ENCODE results near the gene SMIM32. TPM values are rescaled to one million over a fixed set of nuclear protein-coding genes. Genes with fewer than 3 reads are reported as not detected.

Gene SMIM32
- total RNA-seq, 2 experiments from 2014 or later: not detected

DNA sequence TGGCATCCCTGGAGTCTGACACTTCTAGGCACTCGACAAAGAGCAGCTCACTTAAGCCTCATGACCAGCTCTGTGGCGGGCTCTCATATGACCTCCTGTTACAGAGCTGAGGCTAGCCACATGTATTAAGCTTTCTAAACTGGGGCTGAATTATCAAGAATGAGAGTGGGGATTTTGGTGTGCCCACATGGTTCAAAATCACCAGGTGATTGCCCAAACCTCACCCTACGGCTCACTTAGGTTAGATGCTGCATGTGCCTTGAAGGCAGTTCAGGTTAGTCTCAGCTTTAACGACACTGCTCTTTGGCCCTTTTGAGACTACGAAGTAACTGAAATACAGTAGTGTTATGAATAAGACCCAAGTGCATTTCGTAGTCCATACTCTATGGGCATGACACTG lies 39.4 kb upstream of the SMIM32 start:
- H2AFZ ChIP-seq (ENCODE audit: low read length): no peak overlapping the region
- no peak overlapping the region for H3K4me2 ChIP-seq (ENCODE audit: low read length)
- H3K27ac ChIP-seq (ENCODE audit: low read depth, low read length, poor library complexity, severe bottlenecking): no peak overlapping the region
- no peaks in the 10 kb centered on the region for H3K79me2 ChIP-seq (ENCODE audit: insufficient read depth, low read depth, low read length)
- ChIA-PET POLR2A (interaction anchor here (1.0 kb wide), 1 partner anchor 9 kb away, joined by 3 read pairs; no protein-coding TSS in a partner anchor), CTCF (ENCODE audit: unreplicated experiment) (no interaction called here)
- no peaks in the 10 kb centered on the region for H3K4me1 ChIP-seq (ENCODE audit: insufficient read depth, low read length, poor library complexity, severe bottlenecking)
- H4K20me1 ChIP-seq (ENCODE audit: insufficient read depth, low read length): no peaks in the 10 kb centered on the region
- BruUV-seq (replicated peaks): no TSS peak
- no peaks in the 10 kb centered on the region for H3K36me3 ChIP-seq (ENCODE audit: insufficient read depth, low read length)
- H3K9me3 ChIP-seq (ENCODE audit: low read length): no peaks in the 10 kb centered on the region
- no peak for DNase-seq (ENCODE audit: low spot score)
- intact Hi-C loops (cut with micrococcal nuclease; ENCODE audit: unreplicated experiment): no loop called here
- TF ChIP-seq EZH2phosphoT487 (IDR thresholded peaks at IDR 0.05; ENCODE audit: borderline replicate concordance, low read depth, low read length): no peak
- TF ChIP-seq, protein P1, sequence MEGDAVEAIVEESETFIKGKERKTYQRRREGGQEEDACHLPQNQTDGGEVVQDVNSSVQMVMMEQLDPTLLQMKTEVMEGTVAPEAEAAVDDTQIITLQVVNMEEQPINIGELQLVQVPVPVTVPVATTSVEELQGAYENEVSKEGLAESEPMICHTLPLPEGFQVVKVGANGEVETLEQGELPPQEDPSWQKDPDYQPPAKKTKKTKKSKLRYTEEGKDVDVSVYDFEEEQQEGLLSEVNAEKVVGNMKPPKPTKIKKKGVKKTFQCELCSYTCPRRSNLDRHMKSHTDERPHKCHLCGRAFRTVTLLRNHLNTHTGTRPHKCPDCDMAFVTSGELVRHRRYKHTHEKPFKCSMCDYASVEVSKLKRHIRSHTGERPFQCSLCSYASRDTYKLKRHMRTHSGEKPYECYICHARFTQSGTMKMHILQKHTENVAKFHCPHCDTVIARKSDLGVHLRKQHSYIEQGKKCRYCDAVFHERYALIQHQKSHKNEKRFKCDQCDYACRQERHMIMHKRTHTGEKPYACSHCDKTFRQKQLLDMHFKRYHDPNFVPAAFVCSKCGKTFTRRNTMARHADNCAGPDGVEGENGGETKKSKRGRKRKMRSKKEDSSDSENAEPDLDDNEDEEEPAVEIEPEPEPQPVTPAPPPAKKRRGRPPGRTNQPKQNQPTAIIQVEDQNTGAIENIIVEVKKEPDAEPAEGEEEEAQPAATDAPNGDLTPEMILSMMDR (conservative IDR thresholded peaks at IDR 0.05; ENCODE audit: low read length): no peak
- no peak overlapping the region for H3K4me3 ChIP-seq (ENCODE audit: low read depth, low read length, poor library complexity, severe bottlenecking)
- no peaks in the 10 kb centered on the region for H3K9me2 ChIP-seq (ENCODE audit: insufficient read depth, low read length)

DNA sequence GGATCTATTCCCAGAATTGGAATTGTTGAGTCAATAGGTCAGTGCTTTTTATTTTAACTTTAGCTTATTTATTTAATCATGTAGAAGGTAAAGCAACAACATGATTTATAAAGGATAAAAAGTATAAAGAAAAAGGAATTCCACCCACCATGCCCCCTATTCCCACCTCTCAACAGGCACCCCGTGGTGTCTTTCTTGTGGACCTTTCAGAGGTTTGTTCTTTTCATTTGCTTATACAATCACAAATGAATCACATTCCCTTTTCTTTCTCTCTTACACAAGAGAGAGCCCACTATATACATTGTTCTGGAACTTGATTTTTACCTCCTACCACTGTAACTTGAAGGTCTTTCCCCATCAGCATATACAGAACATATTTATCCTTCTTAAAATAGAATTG lies 37.2 kb upstream of the SMIM32 start:
- H3K27ac ChIP-seq (ENCODE audit: low read depth, low read length, poor library complexity, severe bottlenecking): no peak overlapping the region
- intact Hi-C loops (cut with micrococcal nuclease; ENCODE audit: unreplicated experiment): no loop called here
- no peak for DNase-seq (ENCODE audit: low spot score)
- ChIA-PET CTCF (ENCODE audit: unreplicated experiment) (no interaction called here), POLR2A (no interaction called here)
- no peaks in the 10 kb centered on the region for H3K9me2 ChIP-seq (ENCODE audit: insufficient read depth, low read length)
- no peaks in the 10 kb centered on the region for H3K4me1 ChIP-seq (ENCODE audit: insufficient read depth, low read length, poor library complexity, severe bottlenecking)
- no peaks in the 10 kb centered on the region for H3K9me3 ChIP-seq (ENCODE audit: low read length)
- no peaks in the 10 kb centered on the region for H3K36me3 ChIP-seq (ENCODE audit: insufficient read depth, low read length)
- H4K20me1 ChIP-seq (ENCODE audit: insufficient read depth, low read length): no peaks in the 10 kb centered on the region
- no peak for TF ChIP-seq EZH2phosphoT487 (IDR thresholded peaks at IDR 0.05; ENCODE audit: borderline replicate concordance, low read depth, low read length)
- TF ChIP-seq, protein P1 (conservative IDR thresholded peaks at IDR 0.05; ENCODE audit: low read length): no peak
- H3K4me2 ChIP-seq (ENCODE audit: low read length): no peak overlapping the region
- no peak overlapping the region for H2AFZ ChIP-seq (ENCODE audit: low read length)
- no peak overlapping the region for H3K4me3 ChIP-seq (ENCODE audit: low read depth, low read length, poor library complexity, severe bottlenecking)
- no TSS peak for BruUV-seq (replicated peaks)
- H3K79me2 ChIP-seq (ENCODE audit: insufficient read depth, low read depth, low read length): no peaks in the 10 kb centered on the region

DNA sequence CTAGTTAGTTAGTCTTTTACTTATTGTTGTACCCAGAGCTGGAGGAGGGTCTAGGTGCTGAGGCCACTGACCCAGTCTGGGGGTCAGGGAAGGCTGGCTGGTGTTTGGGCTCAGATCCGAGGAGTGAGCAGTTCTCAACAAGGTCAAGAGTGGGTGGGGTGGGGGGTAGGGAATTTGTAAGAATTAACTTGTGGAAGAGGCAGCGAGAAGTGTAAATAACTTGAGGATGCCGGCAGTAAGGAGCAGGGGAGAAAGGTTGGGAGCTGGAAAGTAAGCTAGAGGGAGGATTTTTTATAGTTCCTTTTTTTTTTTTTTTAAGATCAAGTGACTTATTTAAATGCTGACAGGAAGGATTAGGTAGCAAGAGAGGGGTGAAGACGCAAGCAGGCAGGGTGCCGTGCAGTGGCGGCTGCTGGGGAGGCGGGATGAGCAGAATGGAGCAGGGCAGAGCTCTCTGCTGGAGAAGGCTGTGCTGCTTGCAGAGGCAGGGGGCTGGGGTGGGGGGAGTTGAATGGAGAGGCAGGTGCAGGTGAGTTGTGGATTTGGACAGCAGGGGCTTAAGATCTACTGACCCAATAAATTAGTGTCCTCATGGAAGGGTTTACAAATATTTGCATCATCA lies 35.3 kb upstream of the SMIM32 start:
- Histone ChIP-seq H2AFZ (ENCODE audit: low read length) (no peak overlapping the region), H3K27ac (ENCODE audit: low read depth, low read length, poor library complexity, severe bottlenecking) (no peak overlapping the region), H3K4me2 (ENCODE audit: low read length) (no peak overlapping the region), H3K4me1 (ENCODE audit: insufficient read depth, low read length, poor library complexity, severe bottlenecking) (no peaks in the 10 kb centered on the region), H3K9me2 (ENCODE audit: insufficient read depth, low read length) (no peaks in the 10 kb centered on the region), H3K79me2 (ENCODE audit: insufficient read depth, low read depth, low read length) (no peaks in the 10 kb centered on the region), H3K36me3 (ENCODE audit: insufficient read depth, low read length) (no peaks in the 10 kb centered on the region), H4K20me1 (ENCODE audit: insufficient read depth, low read length) (no peaks in the 10 kb centered on the region), H3K4me3 (ENCODE audit: low read depth, low read length, poor library complexity, severe bottlenecking) (no peak overlapping the region), H3K9me3 (ENCODE audit: low read length) (no peaks in the 10 kb centered on the region)
- no TSS peak for BruUV-seq (replicated peaks)
- TF ChIP-seq, protein P1 (conservative IDR thresholded peaks at IDR 0.05; ENCODE audit: low read length): no peak
- TF ChIP-seq EZH2phosphoT487 (IDR thresholded peaks at IDR 0.05; ENCODE audit: borderline replicate concordance, low read depth, low read length): no peak
- DNase-seq (ENCODE audit: low spot score): no peak
- ChIA-PET POLR2A (no interaction called here), CTCF (ENCODE audit: unreplicated experiment) (no interaction called here)
- intact Hi-C loops (cut with micrococcal nuclease; ENCODE audit: unreplicated experiment): no loop called here

Measured in OCI-LY7 (cell line).